ACC112 (cell line): ENCODE data around the gene RBCK1.
"Not testable (repeated sequence)": the region's sequence is repeated elsewhere in the genome, so short reads cannot be mapped to it uniquely, and the experiment has no call there.

ENCODE experiments used
- H2AFZ ChIP-seq: fragments of 200-600 bp; sonication (generic); one replicate; pipeline ENCODE4 v1.6.0; 2017; ENCODE audit warnings: antibody characterized with exemption, low read length; ENCODE audit not compliant: unreplicated experiment
- H3K27ac ChIP-seq: fragments of 200-600 bp; sonication (generic); 2 replicates; pipeline ENCODE4 v1.5.1; 2014; ENCODE audit warnings: low read depth, mild to moderate bottlenecking, antibody characterized with exemption, low read length, moderate library complexity
- H3K27me3 ChIP-seq: fragments of 200-600 bp; sonication (generic); 2 replicates; pipeline ENCODE4 v1.6.1; 2014; ENCODE audit warnings: mild to moderate bottlenecking, antibody characterized with exemption, low read length, moderate library complexity, mixed read lengths; ENCODE audit not compliant: insufficient read depth
- H3K36me3 ChIP-seq: fragments of 200-600 bp; sonication (generic); 2 replicates; pipeline ENCODE4 v1.6.1; 2016; ENCODE audit warnings: mild to moderate bottlenecking, antibody characterized with exemption, low read length, moderate library complexity, mixed read lengths; ENCODE audit not compliant: insufficient read depth
- H3K4me1 ChIP-seq: fragments of 200-600 bp; sonication (generic); one replicate; pipeline ENCODE4 v1.6.1; 2016; ENCODE audit warnings: low read length, mixed read lengths; ENCODE audit not compliant: insufficient read depth, unreplicated experiment, control insufficient read depth
- H3K4me3 ChIP-seq: fragments of 200-600 bp; sonication (generic); 2 replicates; pipeline ENCODE4 v1.5.1; 2014; ENCODE audit warnings: mild to moderate bottlenecking, low read depth, low read length
- H3K79me2 ChIP-seq: fragments of 200-600 bp; sonication (generic); one replicate; pipeline ENCODE4 v1.6.0; 2016; ENCODE audit warnings: low read length; ENCODE audit not compliant: control insufficient read depth, unreplicated experiment, insufficient read depth

RBCK1 gene

DNA sequence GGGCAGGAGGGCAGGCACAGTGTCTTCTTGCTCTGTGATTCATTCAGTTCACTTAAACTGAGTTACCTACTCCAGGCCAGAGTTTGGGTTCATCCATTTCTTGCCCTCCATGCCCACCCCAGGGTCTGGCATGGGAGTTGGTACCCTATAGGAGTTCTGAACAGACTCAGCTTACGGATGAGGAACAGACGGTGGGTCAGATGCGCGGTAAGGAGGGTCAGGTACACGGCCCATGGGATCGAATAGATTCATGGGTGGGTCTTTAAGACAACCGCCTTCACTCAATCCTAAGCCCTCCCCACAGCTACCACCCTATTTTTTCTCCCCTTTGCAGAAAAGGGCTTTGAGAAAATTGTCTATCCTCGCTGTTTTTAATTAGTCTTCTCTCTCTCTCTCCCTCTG, 40.6 kb upstream of the RBCK1 start:
- no peak overlapping the region for H2AFZ ChIP-seq
- H3K27ac ChIP-seq = no peak overlapping the region
- no peaks in the 10 kb centered on the region for H3K79me2 ChIP-seq
- H3K4me1 ChIP-seq = peaks cover 32% of the 10 kb centered on the region
- no peaks in the 10 kb centered on the region for H3K27me3 ChIP-seq
- no peaks in the 10 kb centered on the region for H3K36me3 ChIP-seq
- H3K4me3 ChIP-seq = no peak overlapping the region

DNA sequence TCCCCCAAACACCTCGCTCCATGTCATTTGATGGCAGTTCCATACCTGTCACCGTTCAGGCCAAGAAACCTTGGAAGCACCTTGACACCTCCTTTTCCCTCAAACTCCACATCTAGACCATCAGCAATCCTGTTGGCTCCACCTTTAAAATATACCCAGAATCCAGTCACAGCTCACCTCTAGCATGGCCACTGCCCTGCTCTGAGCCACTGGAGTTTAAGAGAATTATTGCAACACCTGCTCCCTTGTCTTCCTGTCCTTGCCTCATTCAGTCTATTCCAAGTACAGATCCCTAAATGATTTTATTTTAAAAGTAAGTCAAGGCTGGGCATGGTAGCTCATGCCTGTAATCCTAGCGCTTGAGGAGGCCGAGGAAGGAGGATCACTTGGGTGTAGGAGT, 39.2 kb upstream of the RBCK1 start:
- no peaks in the 10 kb centered on the region for H3K27me3 ChIP-seq
- H2AFZ ChIP-seq = no peak overlapping the region
- H3K4me1 ChIP-seq = peaks cover 35% of the 10 kb centered on the region
- H3K79me2 ChIP-seq = no peaks in the 10 kb centered on the region
- no peak overlapping the region for H3K4me3 ChIP-seq
- H3K36me3 ChIP-seq = no peaks in the 10 kb centered on the region
- no peak overlapping the region for H3K27ac ChIP-seq

GRCh38 chr20:370151-370600, 37.9 kb upstream of the RBCK1 start:
- peaks cover 33% of the 10 kb centered on the region for H3K4me1 ChIP-seq
- H3K27me3 ChIP-seq = no peaks in the 10 kb centered on the region
- no peaks in the 10 kb centered on the region for H3K36me3 ChIP-seq
- H2AFZ ChIP-seq = no peak overlapping the region
- H3K79me2 ChIP-seq = no peaks in the 10 kb centered on the region
- no peak overlapping the region for H3K4me3 ChIP-seq
- H3K27ac ChIP-seq = no peak overlapping the region

- peaks cover 33% of the 10 kb centered on the region for H3K4me1 ChIP-seq
- H3K79me2 ChIP-seq = no peaks in the 10 kb centered on the region
- H3K27me3 ChIP-seq = no peaks in the 10 kb centered on the region
- H2AFZ ChIP-seq = no peak overlapping the region
- H3K36me3 ChIP-seq = no peaks in the 10 kb centered on the region
- peak overlapping the region; percentile 85 for H3K27ac ChIP-seq
- H3K4me3 ChIP-seq = no peak overlapping the region
These were observed 36.9 kb upstream of the RBCK1 start for GRCh38 chr20:370977-371754.

DNA sequence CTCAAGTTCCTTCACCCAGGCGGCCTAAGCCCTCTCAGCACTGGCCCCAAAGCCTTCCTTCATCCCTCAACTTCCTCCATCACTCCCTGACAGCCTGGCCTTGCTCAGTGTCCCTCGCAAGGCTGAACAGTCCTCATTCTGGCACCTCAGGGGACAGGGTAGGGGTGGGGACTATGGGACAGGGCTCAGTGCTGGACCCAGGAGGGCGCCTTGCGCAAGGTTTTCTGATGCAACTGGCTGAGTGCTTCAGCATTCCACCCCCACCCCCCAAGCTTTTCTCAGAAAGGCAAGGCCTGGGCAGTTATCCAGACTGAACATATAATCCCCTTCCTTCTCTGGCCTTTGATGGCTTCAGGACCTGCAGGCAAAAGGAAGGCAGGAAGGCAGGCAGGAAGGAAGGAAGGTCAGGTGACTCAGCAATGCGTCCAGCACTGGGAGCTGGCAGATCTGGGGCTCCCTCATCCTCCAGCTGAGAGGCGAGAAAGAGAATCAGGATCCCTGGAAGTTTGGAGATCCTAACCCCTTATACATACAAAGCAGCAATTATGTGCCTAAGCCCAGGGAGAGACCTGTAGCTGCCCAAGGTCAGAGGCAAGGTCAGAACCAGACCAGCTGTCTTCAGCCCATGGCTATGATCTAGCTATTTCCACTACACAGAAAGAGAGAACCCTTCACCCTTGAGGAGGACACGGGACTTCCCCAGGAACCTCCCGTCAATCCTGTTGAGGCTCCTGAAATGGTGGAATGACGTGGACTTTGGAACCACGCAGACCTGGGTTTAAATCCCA, 36.1 kb upstream of the RBCK1 start:
- no peaks in the 10 kb centered on the region for H3K36me3 ChIP-seq

DNA sequence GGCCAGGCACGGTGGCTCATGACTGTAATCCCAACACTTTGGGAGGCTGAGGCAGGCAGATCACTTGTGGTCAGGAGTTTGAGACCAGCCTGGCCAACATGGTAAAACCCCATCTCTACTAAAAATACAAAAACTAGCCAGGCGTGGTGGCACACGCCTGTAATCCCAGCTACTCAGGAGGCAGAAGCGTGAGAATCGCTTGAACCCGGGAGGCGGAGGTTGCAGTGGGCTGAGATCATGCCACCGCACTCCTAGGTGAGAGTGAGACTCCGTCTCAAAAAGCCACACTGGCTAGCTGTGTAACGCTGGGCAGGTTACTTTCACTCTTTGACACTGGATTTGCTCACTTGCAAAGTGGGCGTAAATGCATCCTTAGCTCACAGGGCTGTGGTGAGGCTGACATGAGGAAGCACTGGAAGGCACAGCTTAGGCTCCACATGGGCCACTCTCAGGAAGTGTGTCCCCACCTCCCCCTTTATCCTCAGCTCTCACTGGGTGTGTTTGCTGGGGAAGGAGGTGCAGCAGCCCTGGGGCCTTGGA, 35.5 kb upstream of the RBCK1 start:
- Histone ChIP-seq H3K27ac (peak overlapping the region; percentile 85), H3K4me1 (peaks cover 33% of the 10 kb centered on the region)
- not testable (repeated sequence) for H3K79me2 ChIP-seq, H3K4me3 ChIP-seq, H3K36me3 ChIP-seq, H2AFZ ChIP-seq, H3K27me3 ChIP-seq

More for the DNA sequence above, 36.1 kb upstream of the RBCK1 start:
- Histone ChIP-seq H3K4me1 (peaks cover 33% of the 10 kb centered on the region), H2AFZ (no peak overlapping the region), H3K4me3 (no peak overlapping the region), H3K27me3 (no peaks in the 10 kb centered on the region), H3K79me2 (no peaks in the 10 kb centered on the region), H3K27ac (peak overlapping the region; percentile 85)

GRCh38 chr20:373171-373890, 34.8 kb upstream of the RBCK1 start:
- Histone ChIP-seq H3K27ac (peak overlapping the region; percentile 85), H3K27me3 (no peaks in the 10 kb centered on the region), H3K4me1 (peaks cover 33% of the 10 kb centered on the region), H2AFZ (peak overlapping the region; percentile 93), H3K4me3 (no peak overlapping the region), H3K79me2 (no peaks in the 10 kb centered on the region), H3K36me3 (no peaks in the 10 kb centered on the region)

GRCh38 chr20:375265-375889, 32.7 kb upstream of the RBCK1 start:
- H3K27me3 ChIP-seq = no peaks in the 10 kb centered on the region
- H3K4me1 ChIP-seq = peaks cover 33% of the 10 kb centered on the region
- no peak overlapping the region for H3K4me3 ChIP-seq
- no peaks in the 10 kb centered on the region for H3K79me2 ChIP-seq
- H2AFZ ChIP-seq = no peak overlapping the region
- H3K36me3 ChIP-seq = no peaks in the 10 kb centered on the region
- H3K27ac ChIP-seq = no peak overlapping the region

GRCh38 chr20:376089-376488, 32.0 kb upstream of the RBCK1 start:
- no peak overlapping the region for H3K27ac ChIP-seq

GRCh38 chr20:376750-377149, 31.3 kb upstream of the RBCK1 start:
- no peak overlapping the region for H3K4me3 ChIP-seq
- H3K4me1 ChIP-seq = peaks cover 24% of the 10 kb centered on the region
- H3K36me3 ChIP-seq = no peaks in the 10 kb centered on the region
- no peak overlapping the region for H2AFZ ChIP-seq
- H3K27ac ChIP-seq = no peak overlapping the region
- no peaks in the 10 kb centered on the region for H3K79me2 ChIP-seq
- H3K27me3 ChIP-seq = no peaks in the 10 kb centered on the region

More at GRCh38 chr20:376089-376488, 32.0 kb upstream of the RBCK1 start:
- no peak overlapping the region for H2AFZ ChIP-seq
- no peaks in the 10 kb centered on the region for H3K79me2 ChIP-seq
- H3K4me1 ChIP-seq = peaks cover 30% of the 10 kb centered on the region
- H3K4me3 ChIP-seq = no peak overlapping the region
- no peaks in the 10 kb centered on the region for H3K36me3 ChIP-seq
- no peaks in the 10 kb centered on the region for H3K27me3 ChIP-seq
